Measurements from ENCODE around the gene PHF12. TPM values are rescaled to one million over a fixed set of nuclear protein-coding genes. Genes with fewer than 3 reads are reported as not detected.

Gene PHF12
- total RNA-seq, 1 donor from 2014 or later, result 10.6 TPM

DNA sequence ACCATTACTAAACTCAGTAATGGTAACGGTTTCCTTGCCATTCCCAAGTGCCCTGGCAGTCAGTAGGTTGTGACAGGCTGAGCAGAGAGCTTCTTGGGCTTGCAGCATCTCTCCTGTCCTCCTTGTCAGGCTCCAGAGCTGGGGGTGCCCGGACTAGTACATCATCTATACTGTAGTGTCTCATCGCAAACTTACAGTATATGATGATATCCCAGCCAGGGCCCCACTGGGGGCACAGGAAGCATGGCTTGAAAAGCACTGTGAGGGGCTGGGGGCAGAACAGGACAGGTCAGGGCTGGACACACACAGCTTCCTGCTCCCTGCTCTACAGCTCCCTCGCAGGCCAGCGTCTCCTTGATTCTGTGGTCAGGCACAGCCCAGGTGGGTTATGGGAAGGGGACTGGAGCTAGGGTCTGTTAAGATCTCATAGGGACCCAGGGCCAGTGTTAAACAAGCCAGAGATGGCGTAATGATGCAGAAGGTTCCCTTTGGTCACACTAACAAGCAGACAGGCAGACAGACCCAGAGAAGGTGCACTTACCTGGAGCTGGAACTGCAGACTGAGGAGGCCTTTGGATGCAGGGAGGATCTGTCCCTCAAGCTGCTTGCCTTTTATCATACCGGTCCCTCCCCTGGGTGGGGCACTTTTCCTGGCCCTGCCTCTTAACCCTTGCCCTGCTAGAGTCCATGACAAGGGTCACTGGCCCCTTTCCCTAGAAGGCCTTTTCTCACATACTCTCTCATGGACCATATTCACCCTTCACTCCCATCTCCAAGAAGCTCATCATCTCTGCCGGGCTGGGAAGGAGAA, 89.7 kb downstream of the PHF12 start:
- no peak for DNase-seq (ENCODE audit: low read depth, low spot score)

DNA sequence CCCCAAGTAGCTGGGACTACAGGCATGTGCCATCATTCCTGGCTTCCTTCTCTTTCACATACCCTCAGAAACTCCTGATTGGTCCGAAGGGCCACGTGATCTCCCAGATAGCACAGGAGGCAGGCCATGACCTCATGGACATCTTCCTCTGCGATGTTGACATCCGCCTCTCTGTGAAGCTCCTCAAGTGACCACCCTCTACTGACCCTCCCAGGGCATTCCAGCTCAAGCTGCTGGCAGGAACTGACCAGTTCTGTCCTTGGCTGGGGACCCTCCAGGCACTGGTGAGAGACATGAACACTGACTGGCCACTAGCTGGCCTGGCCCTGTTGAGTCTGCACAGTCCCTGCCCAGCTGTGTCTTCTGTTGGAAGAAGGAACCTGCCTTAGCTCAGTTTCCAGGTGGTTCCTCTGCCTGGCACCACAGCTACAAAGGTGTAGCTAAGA, 90.9 kb downstream of the PHF12 start:
- no peak for DNase-seq (ENCODE audit: low read depth, low spot score)

DNA sequence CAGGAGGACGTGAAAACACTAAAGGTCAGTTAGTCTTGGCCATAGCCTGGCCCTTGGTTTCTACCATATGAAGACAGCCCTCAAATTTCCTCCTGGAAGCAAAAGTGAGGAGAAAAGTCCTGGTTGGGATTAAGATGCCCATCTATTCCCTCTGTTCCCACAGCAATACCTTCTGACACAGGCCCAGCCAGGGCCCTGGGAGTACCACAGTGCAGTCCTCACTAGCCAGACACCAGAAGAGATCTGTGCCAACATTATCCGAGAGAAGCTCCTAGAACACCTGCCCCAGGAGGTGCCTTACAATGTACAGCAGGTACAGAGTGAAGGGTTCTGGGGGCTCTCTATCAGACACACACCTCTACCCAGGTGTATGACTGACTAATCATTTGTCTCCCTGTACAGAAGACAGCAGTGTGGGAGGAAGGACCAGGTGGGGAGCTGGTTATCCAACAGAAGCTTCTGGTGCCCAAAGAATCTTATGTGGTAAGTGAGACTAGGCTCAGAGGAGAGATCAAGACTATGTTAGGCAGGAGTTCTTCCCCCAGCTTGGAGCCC, 92.4 kb downstream of the PHF12 start:
- no peak for DNase-seq (ENCODE audit: low read depth, low spot score)

DNA sequence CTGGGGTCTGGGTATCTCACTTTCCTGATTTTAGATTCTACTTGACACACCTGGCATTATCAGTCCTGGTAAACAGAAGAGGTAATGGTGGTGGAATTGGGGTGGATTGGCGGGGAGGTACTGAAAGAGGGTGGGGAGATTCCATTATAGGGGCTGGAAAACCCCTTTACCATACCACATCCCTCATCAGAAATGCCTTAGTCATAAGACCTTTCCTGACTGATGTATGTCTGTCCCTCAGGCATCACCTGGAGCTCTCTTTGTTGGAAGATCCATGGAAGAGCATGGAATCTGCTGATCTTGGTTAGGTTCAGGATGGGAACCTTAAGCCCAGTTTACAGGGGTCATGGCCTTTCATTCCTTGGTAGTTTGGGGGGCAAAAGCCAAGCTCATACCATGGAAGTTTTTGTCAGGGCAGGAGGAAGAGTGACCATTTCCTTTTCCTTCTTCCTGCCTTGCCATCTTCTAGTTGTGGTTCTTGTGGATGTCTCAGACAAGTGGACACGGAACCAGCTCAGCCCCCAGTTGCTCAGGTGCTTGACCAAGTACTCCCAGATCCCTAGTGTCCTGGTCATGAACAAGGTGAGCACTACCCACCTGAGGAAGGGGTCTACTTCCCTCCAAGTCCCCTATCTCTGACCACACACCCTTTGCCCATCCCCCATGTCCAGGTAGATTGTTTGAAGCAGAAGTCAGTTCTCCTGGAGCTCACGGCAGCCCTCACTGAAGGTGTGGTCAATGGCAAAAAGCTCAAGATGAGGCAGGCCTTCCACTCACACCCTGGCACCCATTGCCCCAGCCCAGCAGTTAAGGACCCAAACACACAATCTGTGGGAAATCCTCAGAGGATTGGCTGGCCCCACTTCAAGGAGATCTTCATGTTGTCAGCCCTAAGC, 93.2 kb downstream of the PHF12 start:
- DNase-seq (ENCODE audit: low read depth, low spot score), result no peak

DNA sequence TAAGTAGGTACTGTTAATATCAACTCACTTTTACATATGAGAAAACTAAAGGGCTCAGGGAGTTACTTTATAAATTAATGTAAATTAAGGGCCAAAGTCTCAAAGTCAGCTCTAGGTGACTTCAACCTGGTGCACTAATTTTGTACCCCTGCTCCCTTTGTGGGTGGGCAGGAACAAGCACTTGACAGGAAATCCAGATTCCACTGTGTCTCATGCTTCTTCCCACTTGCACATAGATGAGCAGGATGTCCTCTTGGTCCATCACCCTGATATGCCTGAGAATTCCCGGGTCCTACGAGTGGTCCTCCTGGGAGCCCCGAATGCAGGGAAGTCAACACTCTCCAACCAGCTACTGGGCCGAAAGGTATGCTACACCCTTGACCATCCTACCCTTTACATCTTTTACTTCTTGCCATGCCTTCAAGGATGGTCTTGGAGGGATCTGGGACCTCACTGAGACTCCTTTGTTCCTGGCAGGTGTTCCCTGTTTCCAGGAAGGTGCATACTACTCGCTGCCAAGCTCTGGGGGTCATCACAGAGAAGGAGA, 95.2 kb downstream of the PHF12 start:
- DNase-seq (ENCODE audit: low read depth, low spot score), result no peak

DNA sequence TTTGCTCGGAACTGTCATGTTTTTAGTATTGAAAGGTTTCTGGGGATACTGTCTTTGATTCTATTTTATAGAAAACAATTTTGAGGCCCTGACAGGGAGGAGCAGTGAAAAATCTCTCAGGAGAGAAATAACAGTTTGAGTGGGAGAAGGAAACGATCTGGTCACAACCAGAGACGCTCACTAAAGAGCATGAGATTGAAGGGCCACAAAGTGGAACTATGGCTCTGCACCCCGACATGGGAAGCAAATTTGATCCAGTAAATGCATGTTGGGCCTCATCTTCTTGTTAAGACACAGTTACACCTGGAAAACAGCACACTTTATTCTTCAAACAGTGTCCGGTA, 96.0 kb downstream of the PHF12 start:
- no peak for DNase-seq (ENCODE audit: low read depth, low spot score)

Other genes starting within 250 kb of the PHF12 start
- gene PROCA1, start 239.6 kb downstream of the PHF12 start, total RNA-seq, result 0.66 and 2.3 TPM in 2 replicates
- gene RAB34, start 233.7 kb downstream of the PHF12 start, total RNA-seq, result 15.0 and 41.7 TPM in 2 replicates
- gene RPL23A, start 231.5 kb downstream of the PHF12 start, total RNA-seq, result 811 and 821 TPM in 2 replicates
- 1.1 and 1.4 TPM in 2 replicates for gene TLCD1, start 225.3 kb downstream of the PHF12 start, total RNA-seq
- gene NEK8, start 222.7 kb downstream of the PHF12 start, total RNA-seq, result 2.0 and 2.1 TPM in 2 replicates
- gene TRAF4, start 207.5 kb downstream of the PHF12 start, total RNA-seq, result 28.2 and 32.8 TPM in 2 replicates
- gene FAM222B, start 108.7 kb downstream of the PHF12 start, total RNA-seq, result 3.4 and 5.5 TPM in 2 replicates
- gene ERAL1, start 96.5 kb downstream of the PHF12 start, total RNA-seq, result 30.7 and 49.2 TPM in 2 replicates
- gene FLOT2, start 53.8 kb downstream of the PHF12 start, total RNA-seq, result 77.3 and 80.4 TPM in 2 replicates
- gene DHRS13, start 48.4 kb downstream of the PHF12 start, total RNA-seq, result 5.5 and 7.9 TPM in 2 replicates
- gene SEZ6, start 54.5 kb upstream of the PHF12 start, total RNA-seq, result not detected in 2 replicates
- 0.92 and 2.0 TPM in 2 replicates for gene PIPOX, start 91.6 kb upstream of the PHF12 start, total RNA-seq
- gene MYO18A, start 228.9 kb upstream of the PHF12 start, total RNA-seq, result 12.1 and 20.0 TPM in 2 replicates